Parathyroid adenoma (tissue), 2 donors: ENCODE data around the gene HMGN3.

ENCODE experiments used
- H2AFZ ChIP-seq: fragments of 300-600 bp; sonication (generic); one replicate; pipeline ENCODE4 v1.7.0; 2017; ENCODE audit warnings: antibody characterized with exemption, mild to moderate bottlenecking
- H3K27ac ChIP-seq: fragments of 300-600 bp; sonication (generic); one replicate; pipeline ENCODE4 v1.7.0; 2017
- H3K27me3 ChIP-seq: fragments of 300-600 bp; sonication (generic); one replicate; pipeline ENCODE4 v1.7.0; 2017; ENCODE audit warnings: low read length; ENCODE audit not compliant: control insufficient read depth, insufficient read depth
- H3K36me3 ChIP-seq: fragments of 300-600 bp; sonication (generic); one replicate; pipeline ENCODE4 v1.7.0; 2017; ENCODE audit warnings: low read length; ENCODE audit not compliant: control insufficient read depth, insufficient read depth
- H3K4me1 ChIP-seq: fragments of 300-600 bp; sonication (generic); one replicate; pipeline ENCODE4 v1.7.0; 2017; ENCODE audit warnings: control low read depth
- H3K4me2 ChIP-seq: fragments of 300-600 bp; sonication (generic); one replicate; pipeline ENCODE4 v1.7.0; 2017; ENCODE audit warnings: low read length
- H3K4me3 ChIP-seq: fragments of 300-600 bp; sonication (generic); one replicate; pipeline ENCODE4 v1.7.0; 2017; ENCODE audit warnings: low read depth, low read length
- H3K79me2 ChIP-seq: fragments of 300-600 bp; sonication (generic); one replicate; pipeline ENCODE4 v1.7.0; 2017; ENCODE audit warnings: control low read depth
- H3K9ac ChIP-seq: fragments of 300-600 bp; sonication (generic); one replicate; pipeline ENCODE4 v1.7.0; 2017; ENCODE audit warnings: mild to moderate bottlenecking
- H3K9me3 ChIP-seq: fragments of 300-600 bp; sonication (generic); one replicate; pipeline ENCODE4 v1.7.0; 2017; ENCODE audit warnings: low read length; ENCODE audit not compliant: control insufficient read depth
- TF ChIP-seq, protein P1 (sequence below): fragments of 300-600 bp; sonication (generic); IDR thresholded peaks from one replicate; pipeline ENCODE4 v1.7.0; 2017; ENCODE audit warnings: antibody characterized with exemption, mild to moderate bottlenecking
- donor health status: primary hyperparathyroidism.

HMGN3 gene

DNA sequence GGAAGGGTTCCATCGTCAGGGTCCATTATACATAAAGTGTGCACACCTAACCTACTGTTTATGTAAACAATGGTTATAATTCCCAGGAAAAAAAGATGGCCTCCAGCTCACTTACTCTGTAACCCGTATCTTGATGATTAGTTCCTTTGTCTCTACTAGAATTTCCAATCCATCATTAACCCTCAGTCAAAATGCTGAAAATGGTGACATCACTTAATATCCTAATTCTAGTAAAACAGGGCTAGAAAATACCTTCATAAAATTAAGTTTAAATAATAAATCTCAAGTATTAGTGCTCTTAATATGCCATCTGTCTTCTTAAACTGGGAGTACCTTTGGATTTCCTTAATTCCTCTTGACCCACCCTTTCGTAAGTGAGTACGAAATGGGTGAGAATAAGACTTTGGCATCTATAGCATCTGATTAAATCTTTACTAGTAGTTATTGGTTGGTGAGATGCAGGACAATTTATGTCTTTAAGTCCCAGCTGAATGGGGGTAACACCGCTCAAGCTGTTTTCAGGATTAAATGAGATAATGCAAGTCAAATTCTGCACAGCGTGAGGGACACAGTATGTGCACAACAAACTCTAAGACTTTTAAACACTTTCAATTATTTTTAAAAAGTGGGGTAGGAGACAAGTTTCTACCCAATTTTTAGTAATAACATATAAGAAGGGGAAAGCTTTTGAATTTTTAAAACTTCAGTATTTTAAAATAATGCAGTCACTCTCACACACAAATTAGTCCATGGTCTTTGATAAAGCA lies 1.6 kb downstream of the HMGN3 start:
- peaks cover 6% of the 10 kb centered on the region for H3K79me2 ChIP-seq
- peak overlapping the region; percentile 97 for H3K4me2 ChIP-seq
- peak overlapping the region; percentile 97 for H3K4me3 ChIP-seq
- no peaks in the 10 kb centered on the region for H3K9me3 ChIP-seq
- H3K27me3 ChIP-seq: no peaks in the 10 kb centered on the region
- H3K4me1 ChIP-seq: no peaks in the 10 kb centered on the region
- H3K9ac ChIP-seq: no peak overlapping the region
- H3K27ac ChIP-seq: peak overlapping the region; percentile 93
- H2AFZ ChIP-seq: peak overlapping the region; percentile 90
- TF ChIP-seq, protein P1, sequence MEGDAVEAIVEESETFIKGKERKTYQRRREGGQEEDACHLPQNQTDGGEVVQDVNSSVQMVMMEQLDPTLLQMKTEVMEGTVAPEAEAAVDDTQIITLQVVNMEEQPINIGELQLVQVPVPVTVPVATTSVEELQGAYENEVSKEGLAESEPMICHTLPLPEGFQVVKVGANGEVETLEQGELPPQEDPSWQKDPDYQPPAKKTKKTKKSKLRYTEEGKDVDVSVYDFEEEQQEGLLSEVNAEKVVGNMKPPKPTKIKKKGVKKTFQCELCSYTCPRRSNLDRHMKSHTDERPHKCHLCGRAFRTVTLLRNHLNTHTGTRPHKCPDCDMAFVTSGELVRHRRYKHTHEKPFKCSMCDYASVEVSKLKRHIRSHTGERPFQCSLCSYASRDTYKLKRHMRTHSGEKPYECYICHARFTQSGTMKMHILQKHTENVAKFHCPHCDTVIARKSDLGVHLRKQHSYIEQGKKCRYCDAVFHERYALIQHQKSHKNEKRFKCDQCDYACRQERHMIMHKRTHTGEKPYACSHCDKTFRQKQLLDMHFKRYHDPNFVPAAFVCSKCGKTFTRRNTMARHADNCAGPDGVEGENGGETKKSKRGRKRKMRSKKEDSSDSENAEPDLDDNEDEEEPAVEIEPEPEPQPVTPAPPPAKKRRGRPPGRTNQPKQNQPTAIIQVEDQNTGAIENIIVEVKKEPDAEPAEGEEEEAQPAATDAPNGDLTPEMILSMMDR: no peak
- no peaks in the 10 kb centered on the region for H3K36me3 ChIP-seq

DNA sequence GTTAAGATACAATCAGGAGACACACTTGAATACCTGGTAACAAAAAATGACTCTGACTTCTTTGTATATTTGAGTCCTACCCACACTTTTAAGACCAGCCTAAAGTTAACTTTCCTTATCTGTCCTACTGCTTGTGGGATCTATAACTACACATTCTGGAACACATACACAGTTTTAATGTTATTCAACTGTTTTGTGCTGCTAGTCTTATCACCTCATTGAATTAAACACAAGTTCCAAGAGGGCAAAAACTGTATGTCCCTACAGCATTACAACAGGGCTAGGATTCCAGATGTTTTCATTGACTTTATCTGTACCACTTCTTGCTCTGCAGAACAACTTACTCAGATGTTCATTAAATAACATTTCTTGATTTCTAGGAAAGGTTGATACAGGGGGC lies 2.8 kb downstream of the HMGN3 start:
- Histone ChIP-seq H3K27ac (no peak overlapping the region), H3K4me2 (no peak overlapping the region), H3K4me3 (no peak overlapping the region), H3K9me3 (no peaks in the 10 kb centered on the region), H3K27me3 (no peaks in the 10 kb centered on the region), H3K4me1 (peaks cover 1% of the 10 kb centered on the region), H3K79me2 (peaks cover 6% of the 10 kb centered on the region), H3K9ac (no peak overlapping the region), H2AFZ (no peak overlapping the region), H3K36me3 (no peaks in the 10 kb centered on the region)
- TF ChIP-seq, protein P1: no peak

DNA sequence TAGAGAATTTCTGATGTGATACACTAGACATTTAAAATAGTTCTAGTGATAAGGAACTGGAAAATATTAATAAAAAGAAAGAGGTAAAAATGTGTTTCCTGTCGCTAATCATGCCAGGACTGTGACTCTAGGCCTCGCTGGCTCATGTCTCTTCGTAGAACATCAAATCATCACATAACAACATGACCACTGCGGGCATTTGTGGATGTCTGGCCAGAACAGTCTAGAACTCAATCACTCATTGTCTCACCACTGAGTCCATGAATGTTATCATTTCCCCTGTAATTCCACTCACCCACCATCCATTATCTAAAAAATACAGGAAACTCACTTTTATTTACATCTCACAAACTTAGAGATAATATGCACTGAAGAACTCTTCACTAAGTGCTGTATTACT lies 3.4 kb downstream of the HMGN3 start:
- Histone ChIP-seq H3K4me2 (no peak overlapping the region), H3K27ac (no peak overlapping the region), H3K9me3 (no peaks in the 10 kb centered on the region)

DNA sequence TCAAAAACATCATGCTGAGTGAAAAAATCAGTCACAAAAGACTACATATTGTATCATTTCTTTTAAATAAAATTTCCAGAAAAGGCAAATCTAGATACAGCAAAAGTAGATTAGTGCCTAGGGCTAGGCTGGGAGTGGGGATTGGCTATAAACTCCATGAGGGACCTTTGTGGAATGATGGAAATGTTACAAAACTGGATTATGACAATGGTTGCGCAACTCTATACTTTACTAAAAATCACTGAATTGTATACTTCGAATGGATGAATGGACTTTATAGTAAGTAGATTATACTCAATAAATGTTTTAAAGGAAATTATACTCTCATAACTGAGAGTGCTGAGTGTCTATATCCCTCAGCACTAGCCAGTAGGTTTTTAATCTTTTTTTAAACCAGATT lies 4.3 kb downstream of the HMGN3 start:
- Histone ChIP-seq H3K9me3 (no peaks in the 10 kb centered on the region), H3K36me3 (no peaks in the 10 kb centered on the region), H3K4me2 (no peak overlapping the region), H3K27ac (no peak overlapping the region), H3K4me3 (no peak overlapping the region), H2AFZ (no peak overlapping the region), H3K27me3 (no peaks in the 10 kb centered on the region), H3K79me2 (peaks cover 6% of the 10 kb centered on the region), H3K9ac (no peak overlapping the region), H3K4me1 (peaks cover 3% of the 10 kb centered on the region)
- TF ChIP-seq, protein P1: no peak

More for the DNA sequence above, 3.4 kb downstream of the HMGN3 start:
- H3K27me3 ChIP-seq: no peaks in the 10 kb centered on the region
- no peak overlapping the region for H2AFZ ChIP-seq
- no peak overlapping the region for H3K4me3 ChIP-seq
- H3K79me2 ChIP-seq: peaks cover 6% of the 10 kb centered on the region
- TF ChIP-seq, protein P1: no peak
- peaks cover 3% of the 10 kb centered on the region for H3K4me1 ChIP-seq
- no peaks in the 10 kb centered on the region for H3K36me3 ChIP-seq
- no peak overlapping the region for H3K9ac ChIP-seq

DNA sequence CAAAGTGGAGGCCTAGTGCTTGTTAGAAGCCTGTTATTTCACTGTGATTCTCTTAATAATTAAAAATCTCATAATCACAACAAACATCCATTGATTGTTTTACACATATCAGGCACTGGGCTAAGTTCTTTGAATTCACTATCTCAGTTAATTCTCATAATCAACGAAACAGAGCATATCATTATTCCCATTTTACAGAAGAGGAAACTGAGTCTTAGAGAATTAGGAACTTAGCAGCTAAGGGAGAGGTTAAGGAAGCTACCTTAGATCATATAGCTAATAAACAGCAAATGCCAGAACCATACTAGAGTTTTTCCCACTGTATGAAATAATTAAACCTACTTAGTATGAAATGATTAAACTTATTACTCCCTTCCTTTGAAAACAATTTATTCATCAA lies 7.0 kb downstream of the HMGN3 start:
- H3K4me2 ChIP-seq: no peak overlapping the region
- H3K79me2 ChIP-seq: peaks cover 21% of the 10 kb centered on the region
- H3K27ac ChIP-seq: no peak overlapping the region
- no peaks in the 10 kb centered on the region for H3K9me3 ChIP-seq
- no peak overlapping the region for H2AFZ ChIP-seq
- H3K9ac ChIP-seq: no peak overlapping the region
- no peak overlapping the region for H3K4me3 ChIP-seq
- peaks cover 3% of the 10 kb centered on the region for H3K4me1 ChIP-seq
- H3K27me3 ChIP-seq: no peaks in the 10 kb centered on the region
- TF ChIP-seq, protein P1: no peak
- H3K36me3 ChIP-seq: no peaks in the 10 kb centered on the region
